A204.1 (cell line): Measurements from ENCODE around the gene F13A1.
"Not testable (repeated sequence)": the region's sequence is repeated elsewhere in the genome, so short reads cannot be mapped to it uniquely, and the experiment has no call there.

Experiments used
- FAIRE-seq: peaks from 2 replicates; lab custom pipeline; 2012; peaks lifted over from hg19 to GRCh38; lab: Jason Lieb, UNC

Gene F13A1

GRCh38 chr6:6317825-6318733, 2.4 kb downstream of the F13A1 start:
- no peak for FAIRE-seq

GRCh38 chr6:6317386-6317785, 3.1 kb downstream of the F13A1 start:
- no peak for FAIRE-seq

DNA sequence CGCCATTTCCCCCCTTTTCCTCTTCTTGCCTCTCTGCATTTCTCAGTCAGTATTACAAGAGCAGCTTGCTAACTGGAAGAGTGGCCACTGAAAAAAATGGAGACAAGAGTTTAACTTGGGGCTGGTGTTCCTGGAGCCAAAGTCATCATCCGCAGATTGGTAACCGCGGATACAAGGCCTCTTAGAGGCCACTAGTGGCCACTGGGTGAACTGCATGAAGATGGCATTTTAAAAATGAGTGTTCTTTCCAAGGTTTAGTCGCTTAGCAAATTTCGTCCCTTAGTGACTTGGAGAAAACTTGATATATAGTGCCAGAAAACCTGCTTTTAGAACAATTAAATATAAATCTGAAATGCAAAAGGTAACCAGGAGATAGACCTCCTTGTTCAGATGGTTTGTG, 4.8 kb downstream of the F13A1 start:
- FAIRE-seq = peak; percentile 73

GRCh38 chr6:6314596-6314995, 5.9 kb downstream of the F13A1 start:
- FAIRE-seq = no peak

DNA sequence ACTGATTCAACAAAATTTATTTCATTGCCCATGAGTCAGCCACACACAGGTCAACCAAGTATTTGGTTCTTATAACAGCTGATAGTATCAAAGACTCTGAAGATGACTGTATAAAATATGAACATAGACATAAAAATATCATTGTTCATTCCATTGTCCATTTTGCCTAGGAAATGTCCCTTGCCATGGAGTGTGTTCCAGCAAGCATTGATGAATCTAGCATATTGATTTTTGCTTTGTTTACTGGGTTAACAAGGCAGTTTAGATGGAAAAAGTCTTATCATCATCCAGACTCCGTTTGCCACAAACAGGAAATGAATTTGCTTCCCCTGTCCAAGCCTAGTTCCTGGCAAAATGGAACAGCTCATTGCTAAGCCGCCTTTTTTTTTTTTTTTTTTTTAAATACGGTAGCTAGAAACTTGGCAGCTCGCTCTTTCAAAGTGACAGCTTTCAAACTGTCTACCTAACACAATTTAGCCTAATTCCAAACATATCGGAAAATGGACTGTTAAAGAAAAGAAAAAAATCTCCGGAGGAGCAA, 7.5 kb downstream of the F13A1 start:
- no peak for FAIRE-seq

DNA sequence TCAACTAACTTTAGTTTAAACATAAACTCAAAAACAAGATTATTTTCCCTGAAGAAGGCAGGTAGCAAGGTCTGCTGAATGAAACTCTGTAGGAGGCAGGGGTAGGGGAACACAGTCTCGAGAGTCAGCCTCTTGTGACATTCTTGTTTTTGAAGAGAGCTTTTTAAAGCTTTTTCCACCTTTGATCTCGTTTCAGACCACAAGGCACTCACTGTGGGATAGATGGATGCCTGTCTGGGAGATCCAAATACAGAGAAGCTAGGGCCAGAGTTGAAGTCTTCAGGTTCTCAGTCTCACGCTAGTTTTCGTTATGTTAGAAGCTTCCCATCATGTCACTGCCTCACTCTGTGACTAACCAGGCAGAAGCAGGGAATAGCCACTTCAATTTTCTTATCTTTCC, 14.9 kb downstream of the F13A1 start:
- no peak for FAIRE-seq

- not testable (repeated sequence) for FAIRE-seq
These were observed 20.1 kb downstream of the F13A1 start for GRCh38 chr6:6300383-6300782.

GRCh38 chr6:6293317-6293716, 27.1 kb downstream of the F13A1 start:
- no peak for FAIRE-seq

- no peak for FAIRE-seq
These were observed 33.0 kb downstream of the F13A1 start for GRCh38 chr6:6287415-6287814.

DNA sequence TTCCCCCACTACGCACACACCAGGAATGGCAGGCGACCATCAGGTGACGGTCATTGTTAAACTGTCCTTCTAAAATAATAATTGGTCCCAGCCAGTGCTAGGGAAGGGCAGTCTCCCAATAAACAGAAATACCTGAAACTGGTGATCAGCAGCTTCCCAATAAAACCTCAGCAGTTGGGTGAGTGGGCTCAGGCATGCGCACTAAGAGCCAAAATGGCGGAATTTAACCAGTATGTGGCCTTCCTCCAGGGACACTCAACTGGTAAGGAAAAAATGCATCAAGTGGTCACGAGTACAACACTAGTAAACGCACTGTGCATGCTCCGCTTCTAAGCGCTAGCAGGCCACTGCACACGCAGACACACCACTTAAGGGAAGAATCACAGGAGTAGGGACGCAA, 34.8 kb downstream of the F13A1 start:
- FAIRE-seq = no peak

GRCh38 chr6:6284221-6284966, 36.1 kb downstream of the F13A1 start:
- FAIRE-seq = no peak

- FAIRE-seq = no peak
These were observed 36.7 kb downstream of the F13A1 start for GRCh38 chr6:6283746-6284145.

DNA sequence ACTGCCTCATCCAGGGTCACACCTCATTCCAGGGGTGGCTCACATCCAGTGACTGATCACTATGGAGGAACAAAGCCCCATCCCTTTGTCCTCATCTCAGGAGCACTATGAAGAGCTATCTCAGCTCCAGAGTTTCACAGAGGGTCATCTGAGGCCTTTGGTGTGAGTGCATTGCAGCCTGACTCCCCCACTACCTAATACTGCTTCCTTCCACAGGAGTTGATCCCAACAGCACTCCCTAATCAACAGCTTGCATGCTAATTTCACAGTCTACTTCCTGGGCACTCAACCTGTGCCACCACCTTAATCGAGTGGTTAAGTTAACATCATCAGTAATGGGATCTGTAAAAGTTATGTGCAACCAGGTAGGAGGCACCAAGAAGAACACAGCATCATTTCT, 37.7 kb downstream of the F13A1 start:
- FAIRE-seq = no peak

GRCh38 chr6:6277413-6277812, 43.0 kb downstream of the F13A1 start:
- FAIRE-seq = no peak

- FAIRE-seq = no peak
These were observed 49.4 kb downstream of the F13A1 start for GRCh38 chr6:6270948-6271535.

DNA sequence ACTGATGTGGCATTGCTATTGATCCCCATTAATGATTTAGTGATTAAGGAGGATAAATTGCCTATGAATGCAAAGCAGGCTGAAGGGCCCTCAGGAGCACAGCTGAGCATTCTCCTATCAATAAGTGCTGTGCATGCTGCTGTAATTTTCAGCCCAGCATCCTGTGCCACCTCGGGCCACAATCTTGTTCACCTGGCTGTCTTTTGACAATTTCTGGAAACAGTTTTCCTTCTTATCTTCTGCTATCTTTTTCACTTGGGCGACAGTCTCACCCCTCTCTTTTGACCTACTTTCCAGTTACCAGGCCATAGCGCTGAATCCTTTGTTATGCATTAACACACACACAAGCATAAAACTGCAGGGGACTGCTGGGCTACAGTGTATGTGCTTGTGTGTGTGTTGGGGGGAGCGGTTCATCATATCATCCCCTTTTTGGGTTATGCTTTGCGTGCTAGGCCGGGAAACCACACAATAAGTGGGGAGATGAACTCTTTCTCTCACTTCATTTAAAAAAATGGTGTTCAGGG, 60.2 kb downstream of the F13A1 start:
- FAIRE-seq = no peak

- FAIRE-seq = no peak
These were observed 63.6 kb downstream of the F13A1 start for GRCh38 chr6:6256886-6257285.

DNA sequence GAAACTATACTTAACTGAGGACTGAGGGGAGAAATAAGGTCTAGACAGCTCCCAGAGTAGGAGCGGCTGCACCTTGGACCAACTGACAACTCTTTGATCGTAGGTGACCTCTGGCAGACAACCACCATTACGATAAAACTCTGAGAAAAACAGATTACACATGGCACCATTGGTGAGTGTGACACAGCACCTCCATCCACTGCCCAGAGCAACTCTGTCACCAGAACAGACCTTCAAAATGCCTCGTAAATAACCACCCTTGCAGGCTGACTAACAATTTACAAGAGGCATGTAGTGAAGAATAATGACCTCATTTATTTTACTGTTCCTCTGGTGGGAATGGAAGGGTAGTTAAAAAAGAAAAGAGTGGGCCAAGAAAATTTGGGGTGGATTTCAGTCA, 64.2 kb downstream of the F13A1 start:
- FAIRE-seq = no peak

DNA sequence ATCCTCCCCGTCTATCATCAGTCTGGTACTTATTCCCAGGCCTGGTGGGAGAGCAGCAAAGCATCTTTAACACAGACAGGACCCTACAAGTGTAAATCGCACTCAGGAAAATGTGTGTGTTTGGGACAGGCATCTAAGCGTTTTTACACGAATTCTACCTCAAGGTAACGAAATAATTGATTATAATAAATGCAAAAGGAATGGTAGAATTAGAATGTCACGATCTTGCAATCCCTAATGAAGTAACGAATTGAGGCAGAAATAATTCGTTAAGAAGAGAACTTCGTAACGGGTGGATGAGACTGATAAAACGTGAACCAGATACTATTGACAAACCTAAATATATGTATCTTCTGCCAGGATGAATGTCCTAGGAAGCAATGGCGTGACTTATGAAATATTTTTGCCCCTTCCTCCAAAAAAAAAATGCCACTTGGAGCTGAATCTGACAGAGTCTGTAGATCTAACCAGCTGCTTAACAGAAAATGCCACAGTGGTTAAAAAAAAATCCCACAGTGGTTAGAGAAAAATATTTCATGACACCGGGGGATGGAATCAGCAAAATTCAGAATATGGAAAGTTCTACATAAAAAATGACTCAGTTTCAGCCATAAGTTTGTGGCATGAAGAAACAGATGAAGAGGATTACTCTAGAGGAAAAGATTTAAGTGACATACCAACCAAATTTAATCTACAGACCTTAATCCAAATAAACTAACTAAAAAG, 68.7 kb downstream of the F13A1 start:
- FAIRE-seq = no peak

DNA sequence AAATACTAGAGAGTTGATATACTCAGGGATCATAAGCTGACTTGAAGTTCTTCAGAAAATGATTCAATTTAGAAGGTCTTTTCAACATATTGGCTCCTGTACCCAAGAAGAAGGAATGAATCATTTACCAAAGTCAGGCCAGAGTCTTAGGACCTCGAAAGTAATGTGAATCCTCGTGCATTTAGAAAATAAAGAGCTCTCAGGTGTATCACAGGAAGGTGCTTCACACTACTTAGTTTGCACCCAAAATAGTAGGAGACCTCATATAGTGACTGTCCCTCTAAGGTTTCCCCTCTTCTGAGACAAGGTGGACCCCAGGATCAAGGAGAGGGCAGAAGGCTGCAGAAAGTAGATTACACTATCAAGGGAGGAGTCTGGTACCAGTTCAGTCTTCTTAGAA, 71.8 kb downstream of the F13A1 start:
- FAIRE-seq = no peak

- FAIRE-seq = no peak
These were observed 73.9 kb downstream of the F13A1 start for GRCh38 chr6:6246544-6246943.

- no peak for FAIRE-seq
These were observed 75.8 kb downstream of the F13A1 start for GRCh38 chr6:6244624-6245023.
